H1 (cell line): ENCODE results near the gene FABP6. TPM values are rescaled to one million over a fixed set of nuclear protein-coding genes. Genes with fewer than 3 reads are reported as not detected.

ENCODE experiments used
- CTCF ChIA-PET: fragments of 300-600 bp; sonication (Branson Sonifier 250); formaldehyde crosslinking; loops from one replicate; lab custom pipeline; 2021; ENCODE audit not compliant: partially characterized antibody; lab: Charles Lee
- POLR2A ChIA-PET: fragments of 300-600 bp; sonication (Branson Sonifier 250); formaldehyde crosslinking; loops from one replicate; lab custom pipeline; 2021; ENCODE audit warnings: inconsistent platforms; ENCODE audit not compliant: partially characterized antibody; lab: Charles Lee
- DNase-seq, 2 experiments: peaks; one replicate each; pipeline versions ENCODE4 v3.0.0 to v3.0.0-alpha.2; 2010 to 2022; ENCODE audit warnings: low spot score in 2 of 2, low read depth in 1 of 2, mixed read lengths in 1 of 2
- FAIRE-seq: peaks from 2 replicates; lab custom pipeline; 2011; peaks lifted over from hg19 to GRCh38; lab: Jason Lieb, UNC
- H2AFZ ChIP-seq: 2 replicates; pipeline ENCODE4 v1.8.1; 2012; ENCODE audit warnings: low read length, inconsistent platforms
- H2AK5ac ChIP-seq: 2 replicates; pipeline ENCODE4 v1.6.1; 2013; ENCODE audit warnings: low read depth, low read length
- H2BK120ac ChIP-seq: replicated peaks from 2 replicates; pipeline ENCODE3; 2013; ENCODE audit warnings: low read depth, low read length, inconsistent platforms
- H2BK12ac ChIP-seq: 2 replicates; pipeline ENCODE4 v1.6.1; 2013; ENCODE audit warnings: low read depth, low read length
- H2BK15ac ChIP-seq: 2 replicates; pipeline ENCODE4 v1.6.1; 2013; ENCODE audit warnings: low read length
- H2BK20ac ChIP-seq: 2 replicates; pipeline ENCODE4 v1.6.1; 2013; ENCODE audit warnings: low read length
- H2BK5ac ChIP-seq: 2 replicates; pipeline ENCODE4 v1.6.1; 2013; ENCODE audit warnings: low read depth, low read length
- H3K14ac ChIP-seq: 2 replicates; pipeline ENCODE4 v1.6.1; 2013; ENCODE audit warnings: inconsistent platforms; ENCODE audit not compliant: insufficient read length
- H3K18ac ChIP-seq: 2 replicates; pipeline ENCODE4 v1.6.1; 2013; ENCODE audit warnings: low read length; ENCODE audit errors: extremely low read depth
- H3K23ac ChIP-seq: 2 replicates; pipeline ENCODE4 v1.6.1; 2013; ENCODE audit warnings: inconsistent platforms; ENCODE audit not compliant: insufficient read length
- H3K23me2 ChIP-seq: 2 replicates; pipeline ENCODE4 v1.6.1; 2013; ENCODE audit warnings: low read depth, low read length
- H3K27ac ChIP-seq: 2 replicates; pipeline ENCODE4 v1.6.1; 2011; ENCODE audit warnings: low read depth, low read length, inconsistent platforms
- H3K27me3 ChIP-seq, 4 experiments: replicated peaks in 1 of 4; 1 replicate in 1 of 4; 2 replicates in 3 of 4; pipeline versions ENCODE4 v1.6.1 to v1.8.1; 2011 to 2013; ENCODE audit warnings: low read length in 3 of 4, mild to moderate bottlenecking in 3 of 4, inconsistent platforms in 2 of 4, mixed read lengths in 2 of 4, moderate library complexity in 1 of 4; ENCODE audit not compliant: control insufficient read depth in 3 of 4, insufficient read depth in 3 of 4; ENCODE audit errors: extremely low read depth in 1 of 4
- H3K36me3 ChIP-seq, 4 experiments: 2 replicates each; pipeline versions ENCODE4 v1.6.1 to v1.8.1; 2011 to 2013; ENCODE audit warnings: mild to moderate bottlenecking in 4 of 4, low read length in 3 of 4, moderate library complexity in 2 of 4, control low read depth in 1 of 4, inconsistent platforms in 1 of 4; ENCODE audit not compliant: insufficient read depth in 4 of 4, control insufficient read depth in 2 of 4
- H3K4ac ChIP-seq: replicated peaks from 2 replicates; pipeline ENCODE3; 2013; ENCODE audit warnings: low read length, low read depth, mixed read lengths, inconsistent platforms; ENCODE audit not compliant: insufficient read length
- H3K4me1 ChIP-seq, 4 experiments: replicated peaks in 1 of 4; 1 replicate in 1 of 4; 2 replicates in 3 of 4; pipeline versions ENCODE4 v1.6.1 to v1.8.1; 2011 to 2013; ENCODE audit warnings: low read length in 3 of 4, inconsistent platforms in 2 of 4, mixed read lengths in 1 of 4; ENCODE audit not compliant: insufficient read depth in 4 of 4, control insufficient read depth in 3 of 4
- H3K4me2 ChIP-seq, 2 experiments: 2 replicates each; pipeline versions ENCODE4 v1.6.1 to v1.8.1; 2011 to 2013; ENCODE audit warnings: low read depth in 2 of 2, low read length in 2 of 2, control low read depth in 1 of 2, inconsistent platforms in 1 of 2, mild to moderate bottlenecking in 1 of 2; ENCODE audit not compliant: insufficient read depth in 1 of 2
- H3K4me3 ChIP-seq, 4 experiments: fragments of 200-600, 300-600 bp in 1 of 4; sonication (generic), shearing (Covaris generic), sonication (Bioruptor Twin) in 1 of 4; 2 replicates each; pipeline versions ENCODE4 v1.5.1 to v1.8.1; 2011 to 2016; ENCODE audit warnings: low read length in 4 of 4, low read depth in 3 of 4, control low read depth in 2 of 4, inconsistent platforms in 2 of 4, mild to moderate bottlenecking in 2 of 4, mixed read lengths in 1 of 4, moderate library complexity in 1 of 4; ENCODE audit not compliant: insufficient read depth in 2 of 4; ENCODE audit errors: extremely low read depth in 1 of 4
- H3K56ac ChIP-seq: replicated peaks from 2 replicates; pipeline ENCODE3; 2013; ENCODE audit warnings: low read depth, mild to moderate bottlenecking, mixed read lengths, low read length, inconsistent platforms; ENCODE audit not compliant: insufficient read length
- H3K79me1 ChIP-seq: 2 replicates; pipeline ENCODE4 v1.6.1; 2013; ENCODE audit warnings: low read depth, low read length, control low read depth
- H3K79me2 ChIP-seq, 2 experiments: 2 replicates each; pipeline versions ENCODE4 v1.6.1 to v1.8.1; 2012 to 2013; ENCODE audit warnings: low read length in 2 of 2, mild to moderate bottlenecking in 2 of 2, inconsistent platforms in 1 of 2; ENCODE audit not compliant: insufficient read depth in 2 of 2, control insufficient read depth in 1 of 2
- H3K9ac ChIP-seq, 4 experiments: replicated peaks in 1 of 4; 1 replicate in 1 of 4; 2 replicates in 3 of 4; pipeline versions ENCODE4 v1.6.1 to v1.8.1; 2011 to 2013; ENCODE audit warnings: low read depth in 3 of 4, low read length in 3 of 4, control low read depth in 2 of 4, mild to moderate bottlenecking in 2 of 4, moderate library complexity in 2 of 4, inconsistent platforms in 1 of 4; ENCODE audit errors: extremely low read depth in 1 of 4
- H3K9me3 ChIP-seq, 2 experiments: 2 replicates each; pipeline versions ENCODE4 v1.6.1 to v1.8.1; 2012 to 2013; ENCODE audit warnings: mild to moderate bottlenecking in 2 of 2, moderate library complexity in 2 of 2, control low read depth in 1 of 2, inconsistent platforms in 1 of 2, low read depth in 1 of 2, low read length in 1 of 2, mixed read lengths in 1 of 2; ENCODE audit not compliant: insufficient read depth in 2 of 2
- H4K20me1 ChIP-seq, 2 experiments: replicated peaks in 1 of 2; 2 replicates each; pipeline versions ENCODE3 to v1.8.1; 2011 to 2013; ENCODE audit warnings: inconsistent platforms in 2 of 2, low read length in 2 of 2, mild to moderate bottlenecking in 1 of 2; ENCODE audit not compliant: insufficient read depth in 2 of 2, control insufficient read depth in 1 of 2
- H4K5ac ChIP-seq: 2 replicates; pipeline ENCODE4 v1.6.1; 2013; ENCODE audit warnings: low read length, low read depth, mixed read lengths, inconsistent platforms; ENCODE audit not compliant: insufficient read length
- H4K8ac ChIP-seq: 2 replicates; pipeline ENCODE4 v1.8.0; 2013; ENCODE audit warnings: mild to moderate bottlenecking, moderate library complexity, low read length, inconsistent platforms; ENCODE audit not compliant: insufficient read depth; ENCODE audit errors: extremely low read depth
- H4K91ac ChIP-seq: replicated peaks from 2 replicates; pipeline ENCODE3; 2013; ENCODE audit warnings: low read length, mixed read lengths, inconsistent platforms; ENCODE audit not compliant: insufficient read length
- ATF3 ChIP-seq: IDR thresholded peaks from 2 replicates; pipeline ENCODE4 v1.6.1; 2011; ENCODE audit warnings: low read depth, mild to moderate bottlenecking, low read length; ENCODE audit not compliant: insufficient read depth
- BRCA1 ChIP-seq: IDR thresholded peaks from 2 replicates; pipeline ENCODE4 v1.6.1; 2012; ENCODE audit warnings: low read depth, low read length, improper control_type of control experiment
- CBX8 ChIP-seq: fragments of 300-800, 300-1000 bp; sonication (generic); IDR thresholded peaks from 2 replicates; pipeline ENCODE4 v1.7.1; 2016; ENCODE audit warnings: low read depth, low read length, borderline replicate concordance
- EGR1 ChIP-seq: IDR thresholded peaks from 2 replicates; pipeline ENCODE4 v1.6.1; 2011; ENCODE audit warnings: low read depth, low read length, borderline replicate concordance
- GABPA ChIP-seq: IDR thresholded peaks from 2 replicates; pipeline ENCODE4 v1.6.1; 2011; ENCODE audit warnings: mild to moderate bottlenecking, low read length, moderate library complexity, borderline replicate concordance; ENCODE audit not compliant: insufficient read depth
- GTF2F1 ChIP-seq: IDR thresholded peaks from 2 replicates; pipeline ENCODE4 v1.6.1; 2012; ENCODE audit warnings: low read depth, low read length, improper control_type of control experiment, borderline replicate concordance
- KDM1A ChIP-seq: fragments of 200-600, 300-600 bp; sonication (generic); IDR thresholded peaks from 2 replicates; pipeline ENCODE4 v1.7.1; 2016; ENCODE audit warnings: mild to moderate bottlenecking, low read length, borderline replicate concordance
- MAX ChIP-seq: IDR thresholded peaks from 2 replicates; pipeline ENCODE4 v1.6.1; 2012; ENCODE audit warnings: inconsistent platforms
- RNF2 ChIP-seq: fragments of 200-900, 300-1000 bp; sonication (generic); IDR thresholded peaks from 2 replicates; pipeline ENCODE4 v1.7.1; 2016; ENCODE audit warnings: borderline replicate concordance, low read depth, mild to moderate bottlenecking, antibody characterized with exemption, low read length; ENCODE audit not compliant: poor library complexity, severe bottlenecking; ENCODE audit errors: missing control alignments
- SIN3A ChIP-seq, 2 experiments: IDR thresholded peaks in 1 of 2; conservative IDR thresholded peaks in 1 of 2; 2 replicates each; pipeline ENCODE4 v1.6.1; 2011 to 2012; ENCODE audit warnings: low read length in 2 of 2, improper control_type of control experiment in 1 of 2, low read depth in 1 of 2, mild to moderate bottlenecking in 1 of 2
- SP1 ChIP-seq: IDR thresholded peaks from 2 replicates; pipeline ENCODE4 v1.6.1; 2011; ENCODE audit warnings: low read depth, low read length
- SP2 ChIP-seq: IDR thresholded peaks from 2 replicates; pipeline ENCODE4 v1.6.1; 2012; ENCODE audit warnings: mild to moderate bottlenecking, low read length, inconsistent platforms
- TEAD4 ChIP-seq: IDR thresholded peaks from 2 replicates; pipeline ENCODE4 v1.6.1; 2012; ENCODE audit warnings: low read depth, low read length, inconsistent platforms, mixed read lengths
- YY1 ChIP-seq: IDR thresholded peaks from 2 replicates; pipeline ENCODE4 v1.6.1; 2011; ENCODE audit warnings: low read depth, mild to moderate bottlenecking, low read length
- WGBS, 2 experiments: shearing (Covaris generic) in 1 of 2; methylation state at CpG; one replicate each; pipeline versions ENCODE4 v1.1.6 to v1.1.7; 2013 to 2015; ENCODE audit warnings: low lambda C conversion rate in 2 of 2, mixed read lengths in 2 of 2, inconsistent platforms in 1 of 2, low coverage in 1 of 2, missing lambda C conversion rate in 1 of 2; ENCODE audit not compliant: insufficient replicate concordance in 2 of 2, insufficient coverage in 1 of 2, insufficient read length in 1 of 2; ENCODE audit errors: extremely low coverage in 1 of 2, missing lambda C conversion rate in 1 of 2; 5-methylcytosine and 5-hydroxymethylcytosine counted together
- polyA plus RNA-seq, 7 experiments: library from polyadenylated mRNA; depleted of rRNA in 3 of 7; stranded (reverse) in 5 of 7; unstranded in 2 of 7; fragments of >200 nt in 5 of 7; fragments of 200-250 nt in 2 of 7; gene quantifications; 1 replicate in 5 of 7; 2 replicates in 1 of 7; 4 replicates in 1 of 7; pipeline versions ENCODE4 v1.2.1 to v1.2.3, GENCODE V29; 2011 to 2013; ENCODE audit warnings: missing spikeins in 2 of 7, mixed read lengths in 2 of 7
- total RNA-seq: library from RNA; stranded (reverse); fragmentation: NEBNext Ultra II Directional; extraction: Animal tissue kit (Norgen Biotek cat#: 25700); gene quantifications from 2 replicates; pipeline ENCODE4 v1.2.1, GENCODE V29; 2021

Gene FABP6
- total and polyA plus RNA-seq, 2 of the 8 experiments (the other 6 are each of a cell fraction or from before 2014, with no cell fraction given): 4.8 to 6.1 TPM

GRCh38 chr5:160211352-160211751, 18.0 kb upstream of the FABP6 start:
- Histone ChIP-seq H3K36me3 (no peaks in the 10 kb centered on the region), H3K9ac (no peak overlapping the region), H3K56ac (no peak overlapping the region), H3K23me2 (no peaks in the 10 kb centered on the region), H2BK20ac (no peak overlapping the region), H3K4ac (no peak overlapping the region), H2BK12ac (no peak overlapping the region), H3K27me3 (no peaks in the 10 kb centered on the region), H3K4me2 (no peak overlapping the region), H2AK5ac (no peak overlapping the region), H2BK15ac (no peak overlapping the region), H3K14ac (no peak overlapping the region), H3K9me3 (no peaks in the 10 kb centered on the region), H3K27ac (no peak overlapping the region), H2BK120ac (no peak overlapping the region), H4K5ac (no peak overlapping the region), H3K79me2 (no peaks in the 10 kb centered on the region), H2AFZ (no peak overlapping the region), H4K91ac (no peak overlapping the region), H3K79me1 (no peaks in the 10 kb centered on the region), H3K23ac (no peak overlapping the region), H3K4me1 (no peaks in the 10 kb centered on the region), H2BK5ac (no peak overlapping the region), H4K20me1 (no peaks in the 10 kb centered on the region), H3K18ac (no peak overlapping the region), H4K8ac (no peak overlapping the region), H3K4me3 (no peak overlapping the region)
- DNase-seq (no peak), FAIRE-seq (no peak)
- ChIA-PET POLR2A (no interaction called here), CTCF (interaction anchor here (0.8 to 2.6 kb wide), 10 partner anchors 8 to 180 kb away, joined by 3 to 16 read pairs (median 4); no protein-coding TSS in a partner anchor)
- 79% methylated on average over 2 of the region's 2 CpGs; no CpG with 5 or more reads in 1 of the 2 experiments for WGBS, 2 experiments
- no peak for TF ChIP-seq SIN3A (conservative IDR thresholded peaks at IDR 0.05 in 1 of 2, IDR thresholded peaks at IDR 0.05 in 1 of 2; ENCODE audit: low read depth in 1 of 2, low read length in 2 of 2)
- no peak for TF ChIP-seq CBX8
- TF ChIP-seq RNF2: no peak
- no peak for TF ChIP-seq ATF3
- TF ChIP-seq TEAD4: no peak
- TF ChIP-seq GABPA: no peak
- no peak for TF ChIP-seq BRCA1
- TF ChIP-seq EGR1: no peak
- TF ChIP-seq YY1: no peak
- TF ChIP-seq GTF2F1: no peak
- TF ChIP-seq SP2: no peak
- TF ChIP-seq KDM1A: no peak
- no peak for TF ChIP-seq MAX
- TF ChIP-seq SP1: no peak
